ENCODE data around the gene KDM6A.
"Not testable (repeated sequence)": the region's sequence is repeated elsewhere in the genome, so short reads cannot be mapped to it uniquely, and the experiment has no call there.

GRCh38 chrX:44999237-44999636, 126.2 kb downstream of the KDM6A start:
- TF ChIP-seq CTCF (IDR thresholded peaks at IDR 0.05 in 2 of 3, conservative IDR thresholded peaks at IDR 0.05 in 1 of 3; ENCODE audit: borderline replicate concordance in 1 of 3, insufficient read depth in 1 of 3, low read depth in 2 of 3, low read length in 2 of 3); YY1 (IDR thresholded peaks at IDR 0.05; ENCODE audit: extremely low read depth, insufficient replicate concordance, low read depth, low read length); SP1 (IDR thresholded peaks at IDR 0.05; ENCODE audit: low read depth); TCF7L2 (IDR thresholded peaks at IDR 0.05; ENCODE audit: borderline replicate concordance, extremely low read depth, insufficient read depth, insufficient read length): not testable (repeated sequence)

Measured in HCT116 (cell line).